GM18951 (cell line): ENCODE data around the gene FAM163B.

Experiments used
- POLR2A ChIP-seq: IDR thresholded peaks from 4 replicates; pipeline ENCODE4 v1.6.1; 2011; ENCODE audit warnings: mild to moderate bottlenecking; ENCODE audit not compliant: insufficient read length, insufficient read depth; ENCODE audit errors: extremely low read depth
- in situ Hi-C: fragments of 300-500 bp; cut with MboI; formaldehyde crosslinking; loops from one replicate; pipeline ENCODE4 v1.12.0; 2022; ENCODE audit warnings: low sequenced_read_pairs, mixed read lengths, inconsistent platforms; ENCODE audit not compliant: unreplicated experiment

Gene FAM163B

GRCh38 chr9:133553123-133553522 lies 56.1 kb downstream of the FAM163B start:
- TF ChIP-seq POLR2A, result no peak
- in situ Hi-C loops, result no loop called here

- no peak for TF ChIP-seq POLR2A
- in situ Hi-C loops, result no loop called here
Measured at GRCh38 chr9:133552236-133552635, 57.0 kb downstream of the FAM163B start.

- in situ Hi-C loops, result no loop called here
- no peak for TF ChIP-seq POLR2A
Measured at GRCh38 chr9:133551446-133551845, 57.7 kb downstream of the FAM163B start.

GRCh38 chr9:133547116-133547515 lies 62.1 kb downstream of the FAM163B start:
- no peak for TF ChIP-seq POLR2A
- in situ Hi-C loops, result no loop called here

GRCh38 chr9:133546287-133546680 lies 62.9 kb downstream of the FAM163B start:
- in situ Hi-C loops, result no loop called here
- TF ChIP-seq POLR2A, result no peak

- in situ Hi-C loops, result no loop called here
- no peak for TF ChIP-seq POLR2A
Measured at GRCh38 chr9:133545494-133546286, 63.5 kb downstream of the FAM163B start.

- in situ Hi-C loops, result no loop called here
- TF ChIP-seq POLR2A, result no peak
Measured at GRCh38 chr9:133543772-133544467, 65.3 kb downstream of the FAM163B start.

GRCh38 chr9:133542002-133542401 lies 67.2 kb downstream of the FAM163B start:
- no peak for TF ChIP-seq POLR2A
- in situ Hi-C loops, result no loop called here

- in situ Hi-C loops, result no loop called here
- TF ChIP-seq POLR2A, result no peak
Measured at GRCh38 chr9:133540698-133541025, 68.5 kb downstream of the FAM163B start.

GRCh38 chr9:133539991-133540697 lies 69.0 kb downstream of the FAM163B start:
- TF ChIP-seq POLR2A, result no peak
- in situ Hi-C loops, result no loop called here

GRCh38 chr9:133538851-133539833 lies 70.0 kb downstream of the FAM163B start:
- in situ Hi-C loops, result no loop called here

GRCh38 chr9:133538176-133538575 lies 71.0 kb downstream of the FAM163B start:
- no peak for TF ChIP-seq POLR2A
- in situ Hi-C loops, result no loop called here

More at GRCh38 chr9:133538851-133539833, 70.0 kb downstream of the FAM163B start:
- no peak for TF ChIP-seq POLR2A

- in situ Hi-C loops, result no loop called here
- TF ChIP-seq POLR2A, result no peak
Measured at GRCh38 chr9:133537257-133537656, 71.9 kb downstream of the FAM163B start.

- no peak for TF ChIP-seq POLR2A
- in situ Hi-C loops, result no loop called here
Measured at GRCh38 chr9:133536536-133536935, 72.7 kb downstream of the FAM163B start.
